H7 (cell line): Measurements from ENCODE around the gene GULP1. TPM values are rescaled to one million over a fixed set of nuclear protein-coding genes. Genes with fewer than 3 reads are reported as not detected.
A peak's percentile ranks its signal among the peaks of the same experiment; 100 is the strongest.

Experiments used
- DNase-seq: peaks from one replicate; pipeline ENCODE4 v3.0.0; 2012
- H3K27me3 ChIP-seq: 2 replicates; pipeline ENCODE4 v1.6.0; 2011; ENCODE audit warnings: mild to moderate bottlenecking, low read length; ENCODE audit not compliant: control insufficient read depth, insufficient read depth
- H3K36me3 ChIP-seq: replicated peaks from 2 replicates; pipeline ENCODE4 v1.5.1; 2011; ENCODE audit warnings: low read length; ENCODE audit not compliant: control insufficient read depth, insufficient read depth
- H3K4me3 ChIP-seq: 2 replicates; pipeline ENCODE4 v1.5.1; 2011; ENCODE audit warnings: low read depth, mild to moderate bottlenecking, control low read depth, low read length, moderate library complexity; ENCODE audit not compliant: insufficient read depth
- total RNA-seq: library from RNA; depleted of rRNA; stranded (reverse); fragments of >200 nt; shearing (Covaris generic); gene quantifications from 2 replicates; pipeline ENCODE4 v1.2.3, GENCODE V29; 2014

The GULP1 gene
- total RNA-seq, 1 experiment from 2014 or later, result 49.4 TPM

DNA sequence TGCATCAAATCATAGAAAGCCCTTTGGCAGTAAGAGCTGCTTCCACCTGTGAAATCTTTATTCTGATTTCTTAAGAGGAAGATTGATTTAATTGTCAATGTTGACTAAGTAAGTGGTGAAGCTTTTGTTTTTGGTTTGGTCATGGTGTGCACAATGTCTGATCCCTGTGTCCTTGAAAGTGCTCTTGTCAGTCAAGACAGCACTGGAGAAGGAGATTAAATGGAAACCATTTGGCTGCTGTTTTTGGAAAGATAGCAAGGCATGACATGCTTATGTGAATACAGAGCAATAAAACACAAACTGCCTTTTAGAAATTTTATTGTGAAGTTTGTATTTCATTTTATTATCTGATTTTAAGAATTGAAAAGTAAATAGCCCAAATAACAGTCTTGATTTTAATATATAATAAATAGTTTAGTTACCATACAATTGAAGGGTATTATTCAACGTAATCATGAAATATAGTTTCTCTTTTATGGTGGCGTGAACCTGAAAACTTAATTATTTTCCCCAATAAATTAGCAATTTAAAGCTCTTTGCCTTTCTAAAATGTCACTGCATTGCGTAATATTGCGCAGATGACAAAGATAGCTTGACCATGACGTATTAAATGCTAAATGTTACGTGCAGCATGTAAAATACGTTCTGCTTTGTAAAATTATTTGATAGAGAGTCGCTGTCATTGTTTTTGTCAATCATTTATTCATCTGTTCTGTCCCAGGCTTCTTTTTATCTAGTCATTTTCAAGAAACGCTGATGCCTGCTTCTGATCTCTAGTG lies 69.0 kb downstream of the GULP1 start:
- no peak overlapping the region for H3K4me3 ChIP-seq
- DNase-seq, result no peak
- no peaks in the 10 kb centered on the region for H3K27me3 ChIP-seq
- H3K36me3 ChIP-seq, result no peaks in the 10 kb centered on the region

DNA sequence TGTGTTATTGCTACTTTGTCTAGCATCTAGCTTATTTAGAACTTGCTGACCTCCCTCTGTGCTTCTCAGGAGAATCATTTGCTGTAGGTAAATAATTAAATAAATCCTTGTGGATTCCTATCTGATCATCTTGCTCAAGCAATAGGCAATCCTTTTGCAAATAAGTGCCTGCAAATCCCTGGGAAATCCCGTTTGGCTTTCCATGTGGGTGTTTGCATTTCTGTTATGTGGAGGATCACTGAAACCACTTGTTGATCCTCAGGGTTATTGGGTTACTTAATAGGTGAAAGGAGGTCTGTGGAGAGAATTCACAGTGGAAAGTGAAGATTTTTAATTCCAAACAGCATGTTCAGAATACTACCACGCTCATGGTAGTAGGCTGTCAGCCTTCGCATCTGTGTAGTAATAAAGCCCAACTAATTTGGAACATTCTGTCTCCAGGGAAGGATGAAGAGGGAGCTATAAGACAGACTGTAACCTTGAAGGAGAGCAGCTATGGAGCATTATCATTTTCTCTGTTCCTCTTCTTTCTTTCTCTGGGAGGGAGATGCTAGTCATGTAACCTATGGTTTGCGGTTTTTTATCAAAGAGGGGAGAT lies 72.5 kb downstream of the GULP1 start:
- H3K36me3 ChIP-seq, result no peaks in the 10 kb centered on the region
- peak; percentile 5 for DNase-seq
- no peak overlapping the region for H3K4me3 ChIP-seq
- no peaks in the 10 kb centered on the region for H3K27me3 ChIP-seq

DNA sequence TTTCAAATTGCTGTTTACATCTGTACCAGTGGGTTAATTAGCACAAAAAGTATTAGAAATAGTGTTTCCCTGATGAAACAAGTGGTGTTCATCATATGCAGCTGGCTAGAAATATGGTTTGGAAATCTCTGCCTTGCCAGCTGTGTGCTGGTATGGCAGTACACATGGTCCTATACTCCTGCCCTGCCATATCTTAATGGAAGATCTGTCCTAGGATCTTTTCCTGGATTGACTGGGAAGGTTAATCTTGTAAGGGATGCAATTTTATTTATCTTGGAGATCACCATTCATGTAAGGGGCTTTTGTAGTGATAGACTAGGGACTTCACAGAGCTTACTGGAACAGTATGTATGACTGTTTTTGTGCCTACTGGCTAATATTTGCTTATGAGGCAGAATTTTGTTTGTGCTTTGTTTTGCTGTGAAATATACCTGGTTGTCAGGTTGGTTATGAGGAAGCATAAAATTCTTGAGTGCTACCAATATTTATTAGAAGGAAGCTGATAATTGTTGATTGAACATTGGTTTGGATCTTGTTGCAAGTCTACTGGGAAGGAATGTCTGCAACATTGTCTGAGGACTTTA lies 73.5 kb downstream of the GULP1 start:
- DNase-seq, result no peak
- no peaks in the 10 kb centered on the region for H3K36me3 ChIP-seq
- no peak overlapping the region for H3K4me3 ChIP-seq
- no peaks in the 10 kb centered on the region for H3K27me3 ChIP-seq

DNA sequence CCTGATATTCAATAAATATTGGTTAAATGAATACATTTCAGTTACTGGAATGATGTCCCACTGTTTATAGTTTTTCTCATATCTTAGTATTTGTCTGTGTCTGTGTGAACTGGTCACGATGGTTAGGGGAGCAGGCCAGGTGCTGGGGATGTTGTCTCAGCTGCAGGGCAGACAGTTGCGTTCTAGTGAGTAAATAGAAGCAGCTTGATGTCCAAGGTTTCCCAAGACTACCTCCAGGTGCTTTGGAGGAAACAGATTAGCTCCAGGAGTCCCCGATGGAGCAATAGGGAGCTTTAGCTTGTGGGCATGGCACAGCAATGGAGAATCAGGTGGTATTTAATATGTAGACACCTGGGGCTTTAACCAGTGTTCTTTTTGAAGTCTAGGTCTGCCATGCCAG lies 75.5 kb downstream of the GULP1 start:
- no peaks in the 10 kb centered on the region for H3K36me3 ChIP-seq
- no peaks in the 10 kb centered on the region for H3K27me3 ChIP-seq
- DNase-seq, result no peak
- no peak overlapping the region for H3K4me3 ChIP-seq

DNA sequence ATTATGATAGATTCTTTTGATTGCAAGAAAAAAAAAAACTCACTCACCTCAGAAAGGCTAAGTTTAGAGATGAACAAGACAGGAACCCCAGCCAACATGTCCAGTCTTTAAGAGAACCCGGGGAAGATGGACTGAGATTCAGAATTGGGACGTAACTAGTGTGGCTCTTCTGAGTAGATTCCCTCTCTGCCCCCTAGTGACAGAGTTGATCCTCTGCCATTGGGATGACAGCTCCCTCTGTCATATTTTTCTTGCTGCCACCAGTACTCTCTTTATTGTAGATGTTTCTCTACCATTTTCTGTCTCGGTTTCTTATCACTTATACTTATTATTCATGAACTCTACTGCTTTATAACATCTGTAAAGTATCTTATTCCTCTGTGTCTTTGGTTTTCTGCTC lies 77.7 kb downstream of the GULP1 start:
- DNase-seq, result peak; percentile 18
- Histone ChIP-seq H3K27me3 (no peaks in the 10 kb centered on the region), H3K36me3 (no peaks in the 10 kb centered on the region)

DNA sequence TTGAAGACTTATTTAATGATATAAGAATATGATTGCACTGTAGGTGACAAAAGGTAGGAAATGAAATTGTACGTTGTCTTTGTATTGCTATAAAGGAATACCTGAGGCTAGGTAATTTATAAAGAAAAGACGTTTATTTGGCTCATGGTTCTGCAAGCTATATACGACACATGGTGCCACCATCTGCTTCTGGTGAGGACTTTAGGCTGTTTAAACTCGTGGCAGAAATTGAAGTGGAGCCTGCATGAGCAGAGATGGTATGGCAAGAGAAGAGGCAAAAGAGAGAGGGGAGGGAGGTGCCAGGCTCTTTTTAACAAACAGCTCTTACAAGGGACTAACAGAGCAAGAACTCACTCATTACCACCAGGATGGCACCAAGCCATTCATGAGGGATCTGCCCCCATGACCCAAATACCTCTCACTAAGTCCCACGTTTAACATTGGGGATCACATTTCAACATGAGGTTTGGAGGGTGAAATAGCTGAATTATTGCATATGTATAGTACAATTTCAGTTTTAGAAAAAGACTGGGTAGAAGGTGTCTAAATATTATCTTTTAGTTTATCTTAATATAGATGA lies 86.8 kb downstream of the GULP1 start:
- H3K4me3 ChIP-seq, result no peak overlapping the region
- H3K36me3 ChIP-seq, result peaks cover 3% of the 10 kb centered on the region; the same call in 1 of the 2 replicates
- DNase-seq, result no peak
- no peaks in the 10 kb centered on the region for H3K27me3 ChIP-seq

More for the DNA sequence above, 77.7 kb downstream of the GULP1 start:
- H3K4me3 ChIP-seq, result no peak overlapping the region

DNA sequence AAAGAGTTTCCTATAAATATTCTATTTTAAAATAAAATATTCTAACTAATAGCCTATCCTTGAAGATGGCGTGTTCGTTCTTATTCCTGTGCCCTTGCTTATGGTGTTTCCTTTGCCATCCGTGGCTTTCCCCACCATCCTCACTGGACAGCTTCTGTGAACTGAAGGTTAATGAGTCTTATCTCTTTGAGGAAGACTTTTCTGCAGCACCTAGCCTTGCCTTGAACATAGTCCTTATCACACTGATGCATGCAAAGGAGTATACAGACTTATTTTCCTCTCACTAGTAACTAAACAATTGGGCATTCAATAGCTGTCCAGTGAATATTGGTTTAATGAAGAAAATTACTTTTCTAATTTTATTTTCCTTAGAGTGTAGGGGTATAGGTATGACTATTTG lies 88.1 kb downstream of the GULP1 start:
- Histone ChIP-seq H3K36me3 (peaks cover 13% of the 10 kb centered on the region), H3K27me3 (no peaks in the 10 kb centered on the region), H3K4me3 (no peak overlapping the region)
- DNase-seq, result no peak

DNA sequence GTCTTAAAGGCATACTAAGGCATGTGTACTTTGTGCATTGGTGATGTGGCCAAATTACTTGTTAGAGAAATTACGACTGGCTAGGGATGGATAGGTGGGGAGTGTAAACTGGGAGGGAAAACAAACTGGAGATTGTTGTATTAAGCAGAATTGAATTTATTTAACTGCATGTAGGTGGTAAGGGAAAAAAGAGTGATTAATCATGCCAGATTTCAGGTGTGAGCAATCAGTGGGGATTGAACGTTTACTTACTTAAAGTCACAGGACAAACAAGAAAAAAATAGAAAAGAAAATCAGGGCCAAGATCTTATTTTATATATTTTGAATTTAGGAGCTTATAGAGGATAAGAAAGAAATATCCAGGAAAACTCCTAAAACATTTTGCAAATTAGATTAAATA lies 88.6 kb downstream of the GULP1 start:
- DNase-seq, result no peak
- Histone ChIP-seq H3K4me3 (no peak overlapping the region), H3K27me3 (no peaks in the 10 kb centered on the region), H3K36me3 (peaks cover 17% of the 10 kb centered on the region)

DNA sequence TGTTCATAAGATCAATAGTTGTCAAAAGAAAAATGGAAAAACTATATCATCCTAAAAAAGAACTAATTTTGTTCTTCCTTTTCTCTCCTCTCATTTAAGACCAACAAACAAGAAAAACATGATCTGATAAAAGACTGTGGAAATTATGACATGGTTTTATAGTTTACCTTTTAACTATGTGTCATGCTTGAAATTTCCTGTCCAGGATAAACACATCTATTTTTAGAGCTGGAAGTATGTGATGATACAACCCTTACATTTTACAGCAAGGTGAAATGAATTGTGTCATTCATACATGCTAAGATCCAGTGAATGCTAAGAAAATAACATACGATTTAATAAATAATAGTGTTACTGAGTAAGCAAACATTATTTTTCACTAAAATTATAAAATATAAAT lies 89.9 kb downstream of the GULP1 start:
- Histone ChIP-seq H3K36me3 (peaks cover 22% of the 10 kb centered on the region), H3K27me3 (no peaks in the 10 kb centered on the region), H3K4me3 (no peak overlapping the region)
- DNase-seq, result no peak

DNA sequence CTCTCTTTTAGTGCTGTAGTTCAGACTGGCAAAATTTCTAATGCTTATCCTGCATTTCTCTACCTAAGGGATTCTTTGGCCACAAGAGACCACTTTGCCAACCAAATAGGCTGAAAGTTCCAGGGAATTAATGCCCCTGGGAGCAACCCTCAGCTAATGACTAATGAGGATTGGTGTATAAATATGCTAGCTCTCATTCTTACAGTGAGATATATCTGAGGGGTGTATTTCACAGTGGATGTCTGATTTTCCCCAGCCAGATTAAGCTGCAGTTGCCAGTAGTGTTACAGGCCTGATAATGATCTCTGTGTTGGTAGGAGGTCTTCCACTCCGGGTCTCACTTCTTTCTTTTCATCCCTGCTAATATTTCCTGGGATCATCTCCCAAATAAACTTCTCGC lies 90.4 kb downstream of the GULP1 start:
- DNase-seq, result no peak
- no peaks in the 10 kb centered on the region for H3K27me3 ChIP-seq
- H3K4me3 ChIP-seq, result no peak overlapping the region
- H3K36me3 ChIP-seq, result peaks cover 22% of the 10 kb centered on the region

DNA sequence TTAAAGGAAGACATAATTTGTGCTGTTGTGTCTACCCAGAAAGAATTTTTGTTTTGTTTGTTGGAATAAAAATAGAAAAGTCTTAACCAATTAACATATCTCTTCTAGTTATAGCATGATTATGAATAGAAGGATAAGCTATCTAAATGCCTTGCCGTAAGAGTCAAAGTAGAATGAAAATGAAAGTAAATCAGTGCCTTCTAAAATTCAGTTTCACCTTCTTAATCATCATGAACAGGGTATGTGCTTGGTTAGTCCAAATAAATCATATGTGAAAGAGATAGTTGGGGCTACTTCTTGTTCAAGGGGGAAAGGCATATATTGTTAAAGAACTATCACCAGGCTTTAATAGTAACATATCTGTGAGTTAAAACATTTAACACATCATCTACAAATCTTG lies 91.5 kb downstream of the GULP1 start:
- Histone ChIP-seq H3K36me3 (peaks cover 22% of the 10 kb centered on the region), H3K4me3 (no peak overlapping the region), H3K27me3 (no peaks in the 10 kb centered on the region)
- no peak for DNase-seq

DNA sequence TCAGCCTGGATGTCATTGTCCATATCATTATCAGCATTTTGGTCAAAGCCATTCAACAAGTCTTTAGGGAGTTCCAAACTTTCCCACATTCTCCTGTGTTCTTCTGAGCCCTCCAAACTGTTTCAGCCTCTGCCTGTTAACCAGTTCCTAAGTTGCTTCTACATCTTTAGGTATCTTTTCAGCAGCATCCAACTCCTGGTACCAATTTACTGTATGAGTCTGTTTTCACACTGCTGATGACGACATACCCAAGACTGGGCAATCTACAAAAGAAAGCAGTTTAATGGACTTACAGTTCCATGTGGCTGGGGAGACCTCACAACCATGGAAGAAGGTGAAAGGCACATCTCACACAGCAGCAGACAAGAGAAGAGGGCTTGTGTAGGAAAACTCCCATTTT lies 94.2 kb downstream of the GULP1 start:
- no peak for DNase-seq
- Histone ChIP-seq H3K27me3 (no peaks in the 10 kb centered on the region), H3K36me3 (peaks cover 22% of the 10 kb centered on the region), H3K4me3 (no peak overlapping the region)

DNA sequence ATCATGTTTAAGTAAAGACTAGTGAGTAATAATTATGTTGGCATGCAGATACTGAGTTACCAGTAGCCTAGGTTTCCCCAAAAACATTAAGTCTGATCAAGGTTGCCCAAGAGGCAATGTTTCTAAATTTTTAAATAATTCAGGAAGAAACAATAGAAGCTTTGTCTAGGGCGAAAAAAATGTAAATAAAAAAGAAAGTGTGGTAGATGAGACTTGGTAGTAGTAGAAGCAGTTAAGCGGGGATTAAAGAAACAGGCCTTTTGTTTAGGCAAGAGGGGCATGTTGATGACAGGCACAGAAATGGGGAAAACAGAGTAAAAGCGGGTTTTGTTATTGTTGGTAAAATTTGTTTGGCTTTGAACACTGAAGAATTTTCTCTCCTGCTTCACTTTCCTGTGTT lies 97.2 kb downstream of the GULP1 start:
- no peak overlapping the region for H3K4me3 ChIP-seq
- no peak for DNase-seq
- no peaks in the 10 kb centered on the region for H3K27me3 ChIP-seq
- H3K36me3 ChIP-seq, result peaks cover 18% of the 10 kb centered on the region

DNA sequence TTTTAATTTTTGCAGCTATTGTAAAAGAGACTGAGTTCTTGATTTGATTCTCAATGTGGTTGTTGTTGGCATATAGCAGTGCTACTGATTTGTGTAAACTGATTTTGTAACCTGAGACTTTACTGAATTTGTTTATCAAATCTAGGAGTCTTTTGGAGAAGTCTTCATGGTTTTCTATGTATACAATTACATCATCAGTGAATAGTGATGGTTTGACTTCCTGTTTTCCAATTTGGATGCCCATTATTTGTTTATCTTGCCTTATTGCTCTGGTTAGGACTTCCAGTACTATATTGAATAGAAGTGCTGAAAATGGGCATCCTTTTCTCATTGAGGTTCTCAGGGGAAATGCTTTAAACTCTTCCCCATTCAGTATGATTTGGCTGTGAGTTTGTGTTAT lies 99.7 kb downstream of the GULP1 start:
- Histone ChIP-seq H3K36me3 (no peaks in the 10 kb centered on the region; the same call in 1 of the 2 replicates), H3K27me3 (no peaks in the 10 kb centered on the region), H3K4me3 (no peak overlapping the region)
- no peak for DNase-seq

DNA sequence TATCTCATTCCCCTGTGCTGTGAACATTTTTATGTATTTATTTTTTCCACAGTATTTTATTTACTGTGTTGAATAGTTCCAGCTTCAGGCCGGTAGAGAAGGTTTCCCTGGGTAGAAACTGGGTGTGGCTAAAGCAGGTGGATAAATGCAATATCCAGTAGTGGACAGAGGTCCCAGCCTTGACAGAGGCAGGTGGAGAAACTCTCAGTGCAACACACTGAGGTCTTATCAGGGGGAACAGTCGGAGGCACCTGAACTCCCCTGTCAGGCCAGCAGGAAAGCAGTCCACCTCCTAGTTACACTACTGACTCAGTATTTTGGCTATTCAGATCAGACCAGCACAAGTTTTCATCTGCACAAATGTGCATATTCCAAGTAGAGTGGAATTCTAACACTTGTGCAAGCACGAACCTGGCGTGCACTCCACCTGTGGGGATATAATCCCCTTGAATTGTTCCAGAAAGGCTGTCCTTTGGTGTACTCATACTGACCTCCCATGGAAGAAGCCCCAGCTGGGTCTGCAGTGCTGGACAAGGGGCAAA lies 103.3 kb downstream of the GULP1 start:
- no peaks in the 10 kb centered on the region; the same call in 1 of the 2 replicates for H3K36me3 ChIP-seq
- DNase-seq, result no peak
- no peak overlapping the region for H3K4me3 ChIP-seq
- no peaks in the 10 kb centered on the region for H3K27me3 ChIP-seq
